Smooth muscle cell (in vitro differentiated cells): ENCODE measurements around the gene HRC. TPM values are rescaled to one million over a fixed set of nuclear protein-coding genes. Genes with fewer than 3 reads are reported as not detected.

Experiments used
- DNase-seq: peaks from one replicate; lab custom pipeline; 2025; ENCODE audit not compliant: unreplicated experiment; lab: John Stamatoyannopoulos, UW
- H2AFZ ChIP-seq: fragments of 200-600 bp; sonication (generic); 2 replicates; pipeline ENCODE4 v1.6.0; 2016; ENCODE audit warnings: antibody characterized with exemption, low read depth, mild to moderate bottlenecking
- H3F3A ChIP-seq: fragments of 200-600 bp; sonication (generic); 2 replicates; pipeline ENCODE4 v1.6.0; 2017; ENCODE audit warnings: antibody characterized with exemption, low read depth
- H3K27ac ChIP-seq: fragments of 200-600 bp; sonication (generic); 2 replicates; pipeline ENCODE4 v1.5.1; 2016; ENCODE audit warnings: low read depth, mild to moderate bottlenecking
- H3K27me3 ChIP-seq: fragments of 200-600 bp; sonication (generic); 2 replicates; pipeline ENCODE4 v1.6.1; 2016; ENCODE audit warnings: low read depth, mild to moderate bottlenecking
- H3K36me3 ChIP-seq: fragments of 200-600 bp; sonication (generic); 2 replicates; pipeline ENCODE4 v1.5.1; 2016; ENCODE audit warnings: low read depth
- H3K4me1 ChIP-seq: fragments of 200-600 bp; sonication (generic); 2 replicates; pipeline ENCODE4 v1.5.1; 2016; ENCODE audit warnings: low read depth
- H3K4me2 ChIP-seq: fragments of 200-600 bp; sonication (generic); 2 replicates; pipeline ENCODE4 v1.6.0; 2016; ENCODE audit warnings: mild to moderate bottlenecking
- H3K4me3 ChIP-seq: fragments of 200-600 bp; sonication (generic); 2 replicates; pipeline ENCODE4 v1.5.1; 2016; ENCODE audit warnings: mild to moderate bottlenecking
- H3K79me2 ChIP-seq: fragments of 200-600 bp; sonication (generic); 2 replicates; pipeline ENCODE4 v1.6.0; 2016; ENCODE audit warnings: low read depth, mild to moderate bottlenecking
- H3K9ac ChIP-seq: fragments of 200-600 bp; sonication (generic); 2 replicates; pipeline ENCODE4 v1.6.0; 2016; ENCODE audit warnings: low read depth
- H3K9me3 ChIP-seq: fragments of 200-600 bp; sonication (generic); replicated peaks from 2 replicates; pipeline ENCODE4 v1.5.1; 2016; ENCODE audit warnings: low read depth
- H4K20me1 ChIP-seq: fragments of 200-600 bp; sonication (generic); 2 replicates; pipeline ENCODE4 v1.6.0; 2016; ENCODE audit warnings: low read depth
- CTCF ChIP-seq: fragments of 200-600 bp; sonication (generic); IDR thresholded peaks from 2 replicates; pipeline ENCODE4 v1.5.1; 2017; ENCODE audit warnings: borderline replicate concordance, mild to moderate bottlenecking, antibody characterized with exemption; ENCODE audit not compliant: insufficient read depth, poor library complexity, severe bottlenecking
- WGBS: methylation state at CpG from one replicate; pipeline ENCODE4 v1.1.7; 2016; ENCODE audit warnings: low lambda C conversion rate; 5-methylcytosine and 5-hydroxymethylcytosine counted together
- polyA plus RNA-seq: library from polyadenylated mRNA; unstranded; fragments of >200 nt; fragmentation: Nextera tagmentation; extraction: Ambion mirVana; gene quantifications from 2 replicates; pipeline ENCODE4 v1.2.1, GENCODE V29; 2016
- total RNA-seq: library from RNA; depleted of rRNA; stranded (reverse); fragments of >200 nt; gene quantifications from 2 replicates; pipeline ENCODE4 v1.2.3, GENCODE V29; 2014

The HRC gene
- total and polyA plus RNA-seq, 2 experiments from 2014 or later, result 0.06 to 1.1 TPM

GRCh38 chr19:49118565-49119410 is 36.4 kb downstream of the HRC start, which contains the start of gene C19orf73:
Gene C19orf73 (minus strand): TSS chr19:49119143. CDS start chr19:49119022, 121 bp downstream.
- Histone ChIP-seq H2AFZ (peak within 1 kb of the TSS; percentile 12), H3K4me1 (peaks cover 10% of the 10 kb centered on the region), H3K4me2 (peak within 1 kb of the TSS; percentile 91), H3K79me2 (no peaks in the 10 kb centered on the region), H3K27me3 (no peaks in the 10 kb centered on the region), H3K9ac (peak within 1 kb of the TSS; percentile 59), H3K27ac (peak within 1 kb of the TSS; percentile 79), H4K20me1 (peaks cover 3% of the 10 kb centered on the region), H3K9me3 (no peaks in the 10 kb centered on the region), H3K36me3 (no peaks in the 10 kb centered on the region), H3F3A (peaks cover 10% of the 10 kb centered on the region), H3K4me3 (peak within 1 kb of the TSS; percentile 61)
- peak; percentile 94 for DNase-seq
- no peak for TF ChIP-seq CTCF
- whole genome bisulfite sequencing, result 3% methylated on average over 43 of the region's 85 CpGs

GRCh38 chr19:49117677-49118564 is 37.3 kb downstream of the HRC start:
- Histone ChIP-seq H3K27ac (peak overlapping the region; percentile 79), H3K9ac (peak overlapping the region; percentile 33), H3K79me2 (no peaks in the 10 kb centered on the region), H3K27me3 (no peaks in the 10 kb centered on the region), H3K4me3 (peak overlapping the region; percentile 61), H3K4me2 (peak overlapping the region; percentile 83), H3K9me3 (no peaks in the 10 kb centered on the region), H4K20me1 (peaks cover 4% of the 10 kb centered on the region), H3K4me1 (peaks cover 14% of the 10 kb centered on the region), H2AFZ (no peak overlapping the region), H3K36me3 (no peaks in the 10 kb centered on the region), H3F3A (peaks cover 10% of the 10 kb centered on the region)
- no peak for TF ChIP-seq CTCF
- 80% methylated on average over 22 of the region's 26 CpGs for WGBS
- DNase-seq, result no peak

- H3K9ac ChIP-seq, result no peak overlapping the region
- peaks cover 4% of the 10 kb centered on the region for H4K20me1 ChIP-seq
- no peak overlapping the region for H2AFZ ChIP-seq
- no peak for DNase-seq
- H3K4me1 ChIP-seq, result peaks cover 14% of the 10 kb centered on the region
- no peak for TF ChIP-seq CTCF
- H3K36me3 ChIP-seq, result no peaks in the 10 kb centered on the region
- no peak overlapping the region for H3K4me2 ChIP-seq
- H3K79me2 ChIP-seq, result no peaks in the 10 kb centered on the region
- H3F3A ChIP-seq, result peaks cover 10% of the 10 kb centered on the region
- no peaks in the 10 kb centered on the region for H3K27me3 ChIP-seq
- WGBS, result 79% methylated on average over 1 of the region's 1 CpG
- H3K27ac ChIP-seq, result no peak overlapping the region
- no peak overlapping the region for H3K4me3 ChIP-seq
- no peaks in the 10 kb centered on the region for H3K9me3 ChIP-seq
Measured at GRCh38 chr19:49116544-49116943, 38.7 kb downstream of the HRC start.
